Fibroblast of peridontal ligament (primary cell): ENCODE measurements around the gene RETSAT.
"Not testable (repeated sequence)": the region's sequence is repeated elsewhere in the genome, so short reads cannot be mapped to it uniquely, and the experiment has no call there.

Source experiments
- DNase-seq: peaks from one replicate; pipeline ENCODE4 v3.0.0-alpha.2; 2010; ENCODE audit errors: extremely low read depth

Gene RETSAT

GRCh38 chr2:85380048-85380447, 25.7 kb upstream of the RETSAT start:
- no peak for DNase-seq

- DNase-seq = no peak
These were observed 23.9 kb upstream of the RETSAT start for GRCh38 chr2:85378257-85378656.

GRCh38 chr2:85377083-85377482, 22.8 kb upstream of the RETSAT start:
- no peak for DNase-seq

GRCh38 chr2:85376291-85377065, 22.1 kb upstream of the RETSAT start:
- DNase-seq = peak; percentile 98

- no peak for DNase-seq
These were observed 16.7 kb upstream of the RETSAT start for GRCh38 chr2:85371045-85371444.

DNA sequence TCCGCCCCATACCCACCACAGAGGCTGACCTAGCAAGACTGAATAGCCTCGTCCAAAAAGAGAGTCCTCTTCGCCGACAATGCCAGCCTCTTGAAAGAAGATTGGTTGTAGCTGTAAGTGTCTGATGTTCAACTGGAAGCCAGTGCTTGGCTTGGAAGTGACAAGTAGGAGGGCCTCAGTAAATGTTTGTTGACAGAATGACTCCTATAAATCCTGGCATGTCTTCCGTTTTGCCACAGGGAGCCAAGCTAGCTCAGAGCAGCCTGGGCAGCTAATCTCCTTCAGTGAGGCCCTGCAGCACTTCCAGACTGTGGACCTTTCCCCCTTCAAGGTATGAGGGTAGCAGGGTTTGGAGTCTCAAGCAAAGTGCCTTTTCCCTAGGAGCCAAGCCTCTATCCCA, 15.2 kb upstream of the RETSAT start:
- DNase-seq = no peak

- peak; percentile 37 for DNase-seq
These were observed 14.6 kb upstream of the RETSAT start for GRCh38 chr2:85368921-85369320.

DNA sequence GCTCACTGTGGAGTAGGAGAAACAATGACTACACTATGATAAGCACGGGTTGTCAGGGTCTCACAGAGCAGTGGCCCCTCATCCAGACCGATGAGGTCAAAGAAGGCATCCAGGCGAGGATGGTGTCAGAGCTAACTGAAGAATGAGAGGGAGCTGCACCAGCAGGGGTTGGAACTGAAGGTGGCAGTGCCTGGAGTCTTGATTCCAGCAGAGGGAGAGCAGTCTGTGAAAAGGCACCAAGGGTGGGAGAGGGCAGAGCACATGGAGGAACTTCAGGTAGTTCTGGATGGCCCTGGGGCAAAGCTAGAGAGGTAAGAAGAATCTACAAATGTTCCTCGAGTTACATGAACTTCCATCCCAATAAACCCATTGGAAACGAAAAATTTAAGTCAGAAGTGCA, 12.9 kb upstream of the RETSAT start:
- DNase-seq = no peak

DNA sequence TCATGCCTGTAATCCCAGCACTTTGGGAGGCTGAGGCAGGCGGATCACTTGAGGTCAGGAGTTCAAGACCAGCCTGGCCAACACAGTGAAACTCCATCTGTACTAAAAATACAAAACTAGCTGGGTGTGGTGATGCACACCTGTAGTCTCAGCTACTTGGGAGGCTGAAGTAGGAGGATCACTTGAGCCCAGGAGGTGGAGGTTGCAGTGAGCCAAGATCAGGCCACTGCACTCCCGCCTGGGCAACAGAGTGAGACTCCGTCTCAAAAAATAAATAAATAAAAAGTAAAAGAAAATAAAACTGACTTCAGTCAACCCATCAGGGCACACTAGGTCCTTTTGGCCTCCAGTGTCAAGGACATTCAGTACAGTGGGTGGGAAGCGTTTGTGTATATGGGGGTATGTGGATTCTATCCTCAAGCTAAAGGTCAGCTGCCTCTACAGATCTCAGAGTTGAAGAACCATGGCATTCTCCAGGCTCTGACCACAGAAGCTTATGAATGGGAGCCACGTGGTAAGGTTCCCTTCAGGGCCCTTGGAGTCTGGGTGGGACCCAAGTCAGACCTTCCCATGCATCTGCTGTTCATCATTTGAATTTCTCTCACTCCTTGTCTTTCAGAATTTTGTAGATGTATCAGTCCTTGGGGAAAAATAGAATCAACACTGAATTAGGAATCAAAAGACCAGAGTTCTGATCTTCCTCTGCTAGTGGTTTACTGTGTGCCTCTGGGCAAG, 8.5 kb upstream of the RETSAT start:
- not testable (repeated sequence) for DNase-seq

DNA sequence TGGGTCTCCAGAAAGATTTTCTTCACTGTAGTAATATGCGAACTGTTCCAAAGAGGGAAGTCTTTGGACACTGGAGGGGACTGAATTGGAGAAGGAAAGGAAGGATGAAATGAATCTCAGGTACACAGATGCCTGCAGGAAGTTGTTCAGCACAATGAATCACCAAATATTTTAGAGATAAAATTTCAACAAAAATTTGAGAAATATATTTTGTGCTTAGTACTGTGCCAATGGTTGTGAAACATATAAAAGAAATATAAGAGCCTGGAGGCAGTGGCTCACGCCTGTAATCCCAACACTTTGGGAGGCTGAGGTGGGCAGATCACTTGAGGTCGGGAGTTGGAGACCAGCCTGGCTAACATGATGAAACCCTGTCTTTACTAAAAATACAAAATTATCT, 3.4 kb upstream of the RETSAT start:
- no peak for DNase-seq

DNA sequence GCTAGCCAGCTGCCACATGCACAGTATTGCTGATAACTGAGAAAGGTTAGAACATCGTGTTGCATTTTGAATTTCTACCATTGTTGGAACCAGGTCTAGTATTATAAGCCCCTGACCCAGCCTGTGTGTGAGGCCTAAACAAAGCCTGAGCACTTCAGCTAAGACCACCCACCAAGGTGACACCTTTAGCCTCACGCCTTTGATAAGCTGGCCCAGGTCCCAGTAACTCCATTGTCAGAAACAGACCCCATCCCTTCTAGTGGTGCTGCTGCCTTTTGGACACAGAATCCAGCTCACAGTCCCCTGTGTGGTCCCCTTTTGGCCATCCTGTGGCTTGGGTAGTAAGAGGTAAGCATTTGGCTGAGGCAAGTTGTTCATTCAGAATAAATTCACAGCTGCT, 1.9 kb upstream of the RETSAT start:
- no peak for DNase-seq

- DNase-seq = peak; percentile 13
These were observed 1.2 kb upstream of the RETSAT start for GRCh38 chr2:85355521-85355920.

GRCh38 chr2:85355073-85355410, 714 bp upstream of the RETSAT start:
- no peak for DNase-seq

DNA sequence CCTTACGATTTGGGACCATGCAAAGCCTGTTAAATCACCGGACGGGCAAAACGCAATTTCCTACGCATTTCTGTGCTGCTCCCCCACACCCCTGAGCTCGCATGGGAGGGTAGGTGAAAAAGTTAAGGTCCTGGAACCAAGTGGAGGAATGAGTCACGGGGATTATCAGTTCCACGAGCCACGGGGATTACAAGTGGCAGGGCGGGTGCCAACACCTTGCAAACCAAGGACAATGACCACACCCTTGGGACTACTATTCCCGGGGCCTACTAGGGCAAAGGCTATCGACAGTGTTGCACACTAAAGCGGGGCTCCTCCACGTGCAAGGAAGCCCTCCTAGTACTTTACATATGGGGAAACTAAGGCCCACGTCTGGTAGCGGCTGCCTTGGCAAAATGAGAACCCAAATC, 447 bp downstream of the RETSAT start:
- no peak for DNase-seq

DNA sequence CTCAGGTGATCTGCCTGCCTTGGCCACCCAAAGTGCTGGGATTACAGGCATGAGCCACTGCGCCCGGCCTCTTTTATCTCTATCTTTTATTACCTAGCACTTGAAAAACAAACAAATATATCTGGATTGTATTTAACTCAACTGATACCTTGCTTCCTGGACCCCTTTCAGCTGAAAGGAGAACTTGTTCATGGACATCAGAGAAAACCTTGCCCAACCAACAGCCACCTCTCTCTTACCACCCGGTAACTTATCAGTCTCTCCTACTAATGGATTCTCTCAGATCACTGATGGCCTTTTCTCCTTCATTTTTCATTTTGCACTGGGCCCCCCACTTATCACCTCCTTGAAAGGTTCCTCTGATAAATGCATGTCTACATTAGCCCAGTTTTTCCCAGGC, 6.7 kb downstream of the RETSAT start:
- DNase-seq = no peak

DNA sequence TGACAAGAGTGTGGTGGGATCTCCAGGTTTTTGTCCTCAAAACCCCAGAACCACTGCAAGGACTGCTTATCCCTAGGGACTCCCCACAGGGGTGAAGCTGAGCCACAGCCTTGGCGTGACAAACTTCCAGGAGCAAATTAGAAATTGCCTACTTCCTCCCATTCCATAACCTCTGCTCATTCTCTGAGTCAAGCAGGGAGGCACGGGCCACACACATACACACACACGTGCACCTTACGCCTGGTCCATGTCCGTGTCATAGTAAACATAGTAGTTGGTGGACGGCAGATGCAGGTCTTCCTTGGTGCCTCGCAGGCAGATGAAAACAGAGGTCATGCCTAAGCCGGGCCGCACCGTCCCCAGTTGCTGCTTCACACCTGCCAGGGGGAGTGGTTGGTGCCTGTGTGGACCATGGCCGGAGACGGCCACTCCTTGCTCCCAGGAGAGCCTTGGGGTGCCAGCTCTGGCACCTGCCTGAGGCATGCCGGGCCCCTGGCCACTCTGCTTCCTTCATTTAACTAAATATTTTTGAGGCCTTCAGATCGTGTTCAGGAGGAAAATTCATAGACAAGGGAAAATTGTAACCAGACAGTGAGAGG, 9.9 kb downstream of the RETSAT start:
- DNase-seq = no peak

DNA sequence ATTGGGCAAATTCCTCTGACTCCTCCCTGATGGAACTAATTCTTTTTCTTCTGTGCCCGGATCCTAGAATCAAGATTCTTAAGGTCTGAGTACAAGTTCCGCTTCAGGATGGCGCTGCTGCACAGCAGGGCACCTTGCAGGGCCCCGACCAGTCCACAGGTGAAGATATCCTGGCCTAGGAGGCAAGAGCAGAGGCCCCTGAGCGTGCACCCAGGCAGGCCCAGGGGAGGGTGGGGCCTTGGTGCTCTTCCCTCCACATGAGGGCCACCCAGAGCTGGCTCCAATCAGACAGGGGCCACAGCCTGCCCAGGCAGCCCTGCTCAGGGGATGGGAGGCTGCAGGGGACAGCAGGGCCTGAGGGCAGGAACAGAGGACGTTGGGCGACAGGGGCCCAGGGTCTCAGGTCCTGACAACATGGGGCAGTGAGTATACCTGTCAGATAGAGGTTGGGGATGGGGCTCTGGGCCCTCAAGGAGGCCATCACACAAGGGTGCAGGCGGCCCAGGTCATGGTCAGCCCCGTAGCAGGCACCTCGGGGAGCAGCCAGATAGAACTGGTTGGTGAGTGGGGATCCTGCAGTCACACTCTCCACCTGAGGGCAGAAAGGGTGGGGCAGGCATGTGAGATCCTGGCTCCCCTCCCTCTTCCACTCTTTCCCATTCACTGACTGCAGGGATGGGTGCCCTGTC, 11.0 kb downstream of the RETSAT start:
- not testable (repeated sequence) for DNase-seq

- DNase-seq = no peak
These were observed 12.2 kb downstream of the RETSAT start for GRCh38 chr2:85342156-85342555.

DNA sequence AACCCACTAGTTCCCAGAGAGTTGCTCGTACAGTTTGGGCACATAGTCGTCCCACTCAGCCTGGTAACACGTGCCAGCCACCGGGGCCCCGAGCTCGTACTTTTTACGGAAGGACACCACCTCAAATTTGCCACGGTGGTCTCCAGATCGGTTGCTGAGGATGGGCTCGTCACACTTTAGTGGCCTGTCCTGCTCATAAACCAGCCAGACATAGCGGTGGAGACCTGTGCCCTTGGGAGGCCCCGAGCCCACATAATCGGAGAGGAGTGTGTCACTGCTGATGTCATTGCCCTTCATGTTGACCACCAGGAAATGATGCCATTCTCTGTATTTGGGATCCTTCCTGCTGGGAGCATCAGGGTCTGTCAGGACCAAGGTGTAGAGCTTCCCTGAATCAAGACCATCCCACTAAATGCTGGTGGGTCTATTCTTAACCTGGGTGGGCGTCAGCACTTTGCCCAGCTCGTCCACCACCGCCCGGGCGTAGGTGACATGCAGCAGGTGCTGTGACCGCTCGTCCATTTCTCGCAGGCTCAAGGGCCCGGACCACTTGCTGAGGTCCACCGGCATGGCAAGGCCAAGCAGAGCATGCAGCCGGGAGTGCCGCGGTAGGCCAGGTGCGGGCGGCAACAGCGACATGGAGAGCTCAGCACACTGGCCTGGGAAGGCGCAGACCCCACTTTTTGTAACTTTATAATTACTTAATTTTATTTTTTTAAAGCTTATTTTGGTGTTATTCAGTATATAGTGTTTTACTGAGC, 12.9 kb downstream of the RETSAT start:
- no peak for DNase-seq

DNA sequence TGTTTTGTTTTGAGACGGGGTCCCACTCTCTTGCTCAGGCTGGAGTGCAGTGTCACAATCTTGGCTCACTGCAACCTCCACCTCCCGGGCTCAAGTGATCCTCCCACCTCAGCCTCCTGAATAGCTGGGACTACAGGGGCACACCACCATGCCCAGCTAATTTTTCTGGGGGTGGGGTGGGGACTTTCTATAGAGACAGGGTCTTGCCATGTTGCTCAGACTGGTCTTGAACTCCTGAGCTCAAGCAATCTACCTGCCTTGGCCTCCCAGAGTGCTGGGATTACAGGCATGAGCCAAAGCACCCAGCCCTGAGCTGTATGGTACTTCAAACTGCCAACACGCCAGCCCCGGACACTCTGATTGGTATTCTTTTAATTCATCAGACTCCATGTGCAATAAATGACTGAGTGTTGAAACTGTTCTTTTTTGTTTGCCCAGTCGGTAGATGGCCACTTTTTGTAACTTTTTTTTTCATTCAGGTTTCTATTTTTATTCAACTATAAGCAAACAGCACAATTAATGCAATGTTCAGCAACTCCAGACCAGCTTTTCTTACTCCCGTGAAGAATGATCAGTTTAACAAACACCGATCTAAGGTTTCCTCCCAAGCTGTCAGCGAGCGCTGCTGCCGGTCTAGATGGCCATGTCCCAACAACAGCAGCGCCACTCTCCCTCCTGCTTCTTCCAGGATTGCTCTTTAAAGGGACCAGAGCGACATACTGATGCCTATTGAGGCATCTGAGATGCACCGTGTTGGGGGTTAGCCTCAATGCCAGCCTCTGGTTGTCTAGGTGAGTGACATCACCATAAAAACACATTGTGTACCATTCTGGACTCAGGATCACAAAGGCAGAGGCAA, 14.1 kb downstream of the RETSAT start:
- peak; percentile 26 for DNase-seq

DNA sequence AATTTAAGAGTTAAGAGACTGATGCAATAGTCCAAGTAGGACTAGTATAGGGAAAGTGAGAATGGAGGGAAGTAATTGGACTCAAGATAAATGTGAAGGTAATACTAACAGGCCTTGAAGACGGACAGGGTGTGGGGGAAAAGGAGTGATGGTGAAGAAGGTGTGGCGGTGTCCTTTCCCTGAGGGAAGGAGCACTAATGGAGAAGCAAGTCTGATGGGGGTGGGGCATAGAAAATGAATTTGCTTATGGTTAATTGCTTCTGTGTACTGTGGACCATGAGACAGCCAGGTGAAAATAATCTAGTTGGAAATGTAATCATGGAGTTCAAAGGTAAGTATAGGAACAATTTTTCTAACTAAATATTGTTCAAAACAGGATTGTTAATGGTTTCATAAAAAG, 19.4 kb downstream of the RETSAT start:
- DNase-seq = no peak
